ENCODE measurements around the gene TWNK. TPM values are rescaled to one million over a fixed set of nuclear protein-coding genes. Genes with fewer than 3 reads are reported as not detected.

Gene TWNK
- total and polyA plus RNA-seq, 2 donors (not counting 3 experiments of a cell fraction or from before 2014, with no cell fraction given) = 5.6 to 10.9 TPM

DNA sequence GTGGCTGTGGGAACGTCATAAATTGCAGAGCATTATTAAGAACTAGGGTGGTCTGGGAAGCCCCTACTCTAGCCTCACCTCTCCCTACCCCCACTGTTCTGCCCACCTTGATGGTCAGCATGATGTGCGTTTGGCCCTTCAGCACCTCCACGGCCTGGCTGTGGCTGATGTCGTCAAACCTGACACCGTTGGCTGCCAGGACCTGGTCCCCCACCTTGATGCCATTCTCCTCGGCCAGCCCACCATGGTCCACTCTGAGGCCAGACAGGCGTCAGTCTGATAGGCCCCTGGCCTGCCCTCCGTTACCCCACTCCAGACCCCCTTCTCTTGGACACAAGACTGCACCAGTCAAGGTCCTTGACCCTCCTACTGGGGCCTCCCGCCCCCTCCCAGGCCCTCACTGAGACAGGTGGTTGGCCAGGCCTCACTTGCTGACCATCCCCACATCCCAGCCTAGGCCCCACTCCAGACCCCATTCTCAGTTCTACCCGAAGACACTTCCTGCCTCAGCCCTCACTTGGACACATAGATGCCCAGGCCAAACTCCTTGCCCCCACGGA lies 34.4 kb downstream of the TWNK start:
- Histone ChIP-seq H3K4me2 (ENCODE audit: insufficient read depth, low read length) (no peak overlapping the region), H3K9ac (replicated peaks; ENCODE audit: extremely low read depth, insufficient read depth, low read length) (no peak overlapping the region), H3K4me1 (ENCODE audit: control insufficient read depth, extremely low read depth, insufficient read depth, low read length) (no peaks in the 10 kb centered on the region), H3K9me1 (replicated peaks; ENCODE audit: control insufficient read depth, extremely low read depth, insufficient read depth, low read length) (no peaks in the 10 kb centered on the region), H4K20me1 (replicated peaks; ENCODE audit: control insufficient read depth, extremely low read depth, insufficient read depth, low read length) (no peaks in the 10 kb centered on the region), H3K4me3 (replicated peaks in 1 of 3; ENCODE audit: insufficient read depth in 1 of 3, low read depth in 1 of 3, low read length in 3 of 3) (no peak overlapping the region), H2AFZ (ENCODE audit: low read depth, low read length) (no peak overlapping the region), H3K9me3 (replicated peaks; ENCODE audit: control insufficient read depth, insufficient read depth, low read length) (no peaks in the 10 kb centered on the region), H3K27ac (ENCODE audit: insufficient read depth, low read depth, low read length) (no peak overlapping the region), H3K79me2 (ENCODE audit: control insufficient read depth, insufficient read depth, low read length) (no peaks in the 10 kb centered on the region), H3K36me3 (ENCODE audit: control insufficient read depth in 2 of 2, extremely low read depth in 1 of 2, insufficient read depth in 2 of 2, low read length in 2 of 2) (no peaks in the 10 kb centered on the region), H3K27me3 (ENCODE audit: control insufficient read depth in 2 of 2, insufficient read depth in 2 of 2, low read length in 2 of 2) (no peaks in the 10 kb centered on the region)
- ChIA-PET CTCF (interaction anchor here (1.0 kb wide), 1 partner anchor 19 kb away, joined by 4 read pairs; no protein-coding TSS in a partner anchor), POLR2A (no interaction called here)
- dilution Hi-C loops (cut with MboI; ENCODE audit: extremely low pct_ligation_motif_present, low sequenced_read_pairs) (no loop called here), intact Hi-C loops (cut with micrococcal nuclease) (no loop called here)
- no TSS peak for BruUV-seq (replicated peaks)
- FAIRE-seq = no peak
- TF ChIP-seq, protein P1, sequence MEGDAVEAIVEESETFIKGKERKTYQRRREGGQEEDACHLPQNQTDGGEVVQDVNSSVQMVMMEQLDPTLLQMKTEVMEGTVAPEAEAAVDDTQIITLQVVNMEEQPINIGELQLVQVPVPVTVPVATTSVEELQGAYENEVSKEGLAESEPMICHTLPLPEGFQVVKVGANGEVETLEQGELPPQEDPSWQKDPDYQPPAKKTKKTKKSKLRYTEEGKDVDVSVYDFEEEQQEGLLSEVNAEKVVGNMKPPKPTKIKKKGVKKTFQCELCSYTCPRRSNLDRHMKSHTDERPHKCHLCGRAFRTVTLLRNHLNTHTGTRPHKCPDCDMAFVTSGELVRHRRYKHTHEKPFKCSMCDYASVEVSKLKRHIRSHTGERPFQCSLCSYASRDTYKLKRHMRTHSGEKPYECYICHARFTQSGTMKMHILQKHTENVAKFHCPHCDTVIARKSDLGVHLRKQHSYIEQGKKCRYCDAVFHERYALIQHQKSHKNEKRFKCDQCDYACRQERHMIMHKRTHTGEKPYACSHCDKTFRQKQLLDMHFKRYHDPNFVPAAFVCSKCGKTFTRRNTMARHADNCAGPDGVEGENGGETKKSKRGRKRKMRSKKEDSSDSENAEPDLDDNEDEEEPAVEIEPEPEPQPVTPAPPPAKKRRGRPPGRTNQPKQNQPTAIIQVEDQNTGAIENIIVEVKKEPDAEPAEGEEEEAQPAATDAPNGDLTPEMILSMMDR (IDR thresholded peaks at IDR 0.05; ENCODE audit: extremely low read depth in 1 of 2, insufficient read depth in 1 of 2, low read depth in 1 of 2, low read length in 2 of 2) = no peak
- TF ChIP-seq GATA2 (IDR thresholded peaks at IDR 0.05; ENCODE audit: insufficient read depth, insufficient read length, low read depth, low read length) = no peak
- TF ChIP-seq MYC (IDR thresholded peaks at IDR 0.05; ENCODE audit: low read depth, low read length) = no peak
- TF ChIP-seq POLR2AphosphoS5 (IDR thresholded peaks at IDR 0.05; ENCODE audit: insufficient read depth, low read depth, low read length) = no peak
- no peak for TF ChIP-seq FOS (IDR thresholded peaks at IDR 0.05; ENCODE audit: borderline replicate concordance, insufficient read depth, low read length)
- no peak for TF ChIP-seq EZH2 (IDR thresholded peaks at IDR 0.05; ENCODE audit: borderline replicate concordance, low read depth, low read length, severe bottlenecking)
- TF ChIP-seq, protein P2, sequence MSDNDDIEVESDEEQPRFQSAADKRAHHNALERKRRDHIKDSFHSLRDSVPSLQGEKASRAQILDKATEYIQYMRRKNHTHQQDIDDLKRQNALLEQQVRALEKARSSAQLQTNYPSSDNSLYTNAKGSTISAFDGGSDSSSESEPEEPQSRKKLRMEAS (IDR thresholded peaks at IDR 0.05; ENCODE audit: insufficient read depth, insufficient read length) = no peak
- TF ChIP-seq JUN (IDR thresholded peaks at IDR 0.05; ENCODE audit: borderline replicate concordance, insufficient read depth, insufficient read length, low read depth) = no peak
- no peak for TF ChIP-seq POLR2A (IDR thresholded peaks at IDR 0.05; ENCODE audit: low read depth, low read length)
- no peak for DNase-seq (ENCODE audit: low read depth, low spot score)
